Esophagus (tissue), 2 donors: Measurements from ENCODE around the gene MRGPRD. TPM values are rescaled to one million over a fixed set of nuclear protein-coding genes. Genes with fewer than 3 reads are reported as not detected.

ENCODE experiments used
- H3K27ac ChIP-seq, 2 donors: one replicate each; pipeline ENCODE4 v1.5.1; 2013; ENCODE audit warnings: low read depth in 2 of 2, mild to moderate bottlenecking in 2 of 2, inconsistent platforms in 1 of 2, low read length in 1 of 2, moderate library complexity in 1 of 2
- H3K27me3 ChIP-seq, 2 donors: one replicate each; pipeline ENCODE4 v1.6.1; 2013; ENCODE audit warnings: low read length in 2 of 2, control low read depth in 1 of 2, mild to moderate bottlenecking in 1 of 2; ENCODE audit not compliant: insufficient read depth in 2 of 2, control insufficient read depth in 1 of 2
- H3K36me3 ChIP-seq, 2 donors: one replicate each; pipeline ENCODE4 v1.6.1; 2013; ENCODE audit warnings: low read length in 1 of 2; ENCODE audit not compliant: control insufficient read depth in 2 of 2, insufficient read depth in 2 of 2
- H3K4me1 ChIP-seq, 2 donors: one replicate each; pipeline ENCODE4 v1.6.1; 2013; ENCODE audit warnings: low read length in 1 of 2; ENCODE audit not compliant: control insufficient read depth in 2 of 2, insufficient read depth in 2 of 2
- H3K4me3 ChIP-seq, 2 donors: one replicate each; pipeline ENCODE4 v1.5.1; 2013; ENCODE audit warnings: low read length in 2 of 2, mild to moderate bottlenecking in 2 of 2, low read depth in 1 of 2, moderate library complexity in 1 of 2
- H3K9me3 ChIP-seq, 2 donors: one replicate each; pipeline ENCODE4 v1.6.1; 2013; ENCODE audit warnings: mild to moderate bottlenecking in 2 of 2, low read depth in 1 of 2, low read length in 1 of 2, moderate library complexity in 1 of 2; ENCODE audit not compliant: control insufficient read depth in 2 of 2, insufficient read depth in 1 of 2
- WGBS, 2 donors: extraction: QIAGEN DNeasy Blood & Tissue Kit; methylation state at CpG; one replicate each; pipeline ENCODE4 v1.1.7; 2013; 5-methylcytosine and 5-hydroxymethylcytosine counted together
- polyA plus RNA-seq, 2 donors: library from polyadenylated mRNA; stranded (reverse); fragments of 200-250 nt; gene quantifications; one replicate each; pipeline ENCODE4 v1.2.3, GENCODE V29; 2013
- donor health status: healthy with polysubstance abuse.
- donor health status: Bipolar disorder and iron deficiency.

Gene MRGPRD
- polyA plus RNA-seq, 2 donors, result not detected

DNA sequence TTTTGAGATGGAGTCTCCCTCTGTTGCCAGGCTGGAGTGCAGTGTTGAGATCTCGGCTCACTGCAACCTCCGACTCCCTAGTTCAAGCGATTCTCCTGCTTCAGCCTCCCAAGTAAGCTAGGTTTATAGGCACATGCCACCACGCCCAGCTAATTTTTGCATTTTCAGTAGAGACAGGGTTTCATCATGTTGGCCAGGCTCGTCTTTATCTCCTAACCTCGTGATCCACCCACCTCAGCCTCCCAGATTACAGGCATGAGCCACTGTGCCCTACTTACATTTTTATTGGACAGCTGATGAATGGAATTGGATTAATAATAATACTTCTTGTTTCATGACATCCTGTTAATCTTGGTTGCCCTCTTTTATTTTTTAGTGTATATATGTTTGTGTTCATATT, 3.0 kb upstream of the MRGPRD start:
- no peaks in the 10 kb centered on the region for H3K4me1 ChIP-seq
- no peaks in the 10 kb centered on the region for H3K36me3 ChIP-seq
- H3K4me3 ChIP-seq, result no peak overlapping the region
- no peaks in the 10 kb centered on the region for H3K27me3 ChIP-seq
- H3K9me3 ChIP-seq, result no peaks in the 10 kb centered on the region
- 76% methylated on average over 6 of the region's 6 CpGs for WGBS, 2 donors
- no peak overlapping the region for H3K27ac ChIP-seq

DNA sequence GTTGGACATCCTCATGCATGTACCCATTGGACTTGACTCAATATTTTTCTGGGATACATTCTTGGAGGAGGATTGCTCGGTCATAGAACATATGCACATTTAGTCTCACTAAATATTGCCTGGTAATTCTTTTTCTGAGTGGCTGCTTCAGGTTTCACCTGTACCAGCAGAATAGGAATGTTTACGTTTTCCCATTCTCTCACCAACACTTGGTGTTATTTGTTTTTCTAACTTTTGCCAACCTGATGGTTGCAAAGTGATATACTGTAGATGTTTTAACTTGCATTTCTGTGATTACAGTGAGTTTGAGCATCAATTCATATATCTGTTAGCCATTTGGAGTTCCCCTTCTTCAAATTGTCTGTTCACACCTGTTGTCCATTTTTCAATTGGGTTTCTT, 1.3 kb upstream of the MRGPRD start:
- 92 to 93% methylated on average over 2 of the region's 2 CpGs for WGBS, 2 donors
- Histone ChIP-seq H3K4me1 (no peaks in the 10 kb centered on the region), H3K4me3 (no peak overlapping the region), H3K9me3 (no peaks in the 10 kb centered on the region), H3K27me3 (no peaks in the 10 kb centered on the region), H3K27ac (no peak overlapping the region), H3K36me3 (no peaks in the 10 kb centered on the region)

DNA sequence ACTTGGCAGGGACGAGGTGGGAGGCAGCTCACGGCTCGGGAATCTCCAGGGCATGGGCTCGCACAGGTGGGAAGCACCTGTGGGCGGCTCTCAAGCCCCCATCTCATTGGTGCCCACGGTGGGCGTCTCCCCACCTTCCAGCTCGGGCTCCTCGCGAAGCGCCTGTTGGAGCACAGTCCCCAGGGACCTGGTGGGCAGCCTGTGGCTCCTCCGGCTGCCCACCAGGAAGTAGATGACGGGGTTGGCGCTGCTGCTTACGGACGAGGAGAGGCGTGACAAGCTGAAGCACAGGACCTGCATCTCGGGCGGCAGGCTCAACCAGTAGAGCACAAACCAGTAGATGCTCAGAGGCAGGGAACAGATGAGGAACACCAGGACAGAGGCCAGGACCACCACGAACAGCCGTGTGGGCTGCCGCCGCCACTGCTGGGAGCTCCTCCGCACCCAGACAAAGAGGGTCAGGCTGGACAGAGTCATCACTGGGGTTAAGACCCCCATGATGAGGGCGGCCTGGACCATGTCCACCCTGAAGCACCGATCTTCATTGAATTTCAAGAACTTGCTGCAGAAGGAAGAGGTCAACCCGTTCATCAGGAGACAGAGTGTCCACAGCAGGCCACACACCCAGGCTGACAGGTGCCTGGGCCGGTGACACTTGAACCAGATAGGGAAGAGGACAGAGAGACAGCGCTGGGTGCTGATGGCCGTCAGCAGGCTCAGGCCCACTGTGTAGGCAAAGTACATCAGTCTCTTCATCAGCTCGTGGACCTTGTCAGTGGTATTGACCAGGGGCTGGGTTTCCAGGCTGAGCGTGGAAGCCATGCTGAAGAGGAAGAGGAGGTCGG, 633 bp downstream of the MRGPRD start:
- Histone ChIP-seq H3K36me3 (no peaks in the 10 kb centered on the region), H3K4me3 (no peak overlapping the region), H3K4me1 (no peaks in the 10 kb centered on the region), H3K9me3 (no peaks in the 10 kb centered on the region), H3K27ac (no peak overlapping the region), H3K27me3 (no peaks in the 10 kb centered on the region)
- 82 to 83% methylated on average over 33 of the region's 33 CpGs for WGBS, 2 donors

DNA sequence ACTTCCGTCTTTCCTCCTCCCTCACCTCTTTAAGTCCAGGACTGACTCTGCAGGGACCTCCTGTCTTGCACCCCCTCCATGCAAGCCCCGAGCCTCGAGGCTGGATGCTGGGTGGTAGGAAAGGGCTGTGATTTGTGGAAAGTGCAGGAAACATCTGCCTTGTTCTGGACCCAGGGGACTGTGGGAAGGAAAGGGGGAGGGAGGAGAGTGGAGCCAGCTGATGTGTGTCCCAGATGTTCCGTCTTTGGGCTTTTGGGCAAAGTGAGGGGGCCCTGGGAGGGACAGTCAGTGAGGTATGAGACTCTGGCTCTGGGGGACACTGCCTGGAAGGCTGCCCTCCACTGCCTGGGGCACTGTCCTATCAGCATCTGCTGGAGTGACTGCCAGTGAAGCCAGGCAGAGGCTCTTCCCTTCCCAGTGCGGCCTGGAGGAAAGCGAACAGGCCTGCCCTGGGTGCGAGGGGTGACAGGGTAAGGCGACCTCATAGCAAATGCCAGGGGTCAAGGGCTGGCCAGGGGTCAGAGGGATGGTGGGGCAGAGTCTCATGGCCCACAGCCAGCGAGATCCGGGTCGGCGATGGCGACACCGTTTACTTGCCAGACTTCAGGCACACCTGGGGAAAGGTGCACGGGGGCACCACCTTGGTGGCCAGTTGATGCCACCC, 1.7 kb downstream of the MRGPRD start:
- Histone ChIP-seq H3K36me3 (no peaks in the 10 kb centered on the region), H3K4me3 (no peak overlapping the region), H3K27me3 (no peaks in the 10 kb centered on the region), H3K4me1 (no peaks in the 10 kb centered on the region), H3K27ac (no peak overlapping the region), H3K9me3 (no peaks in the 10 kb centered on the region)
- WGBS, 2 donors, result 61 to 67% methylated on average over 15 of the region's 15 CpGs

DNA sequence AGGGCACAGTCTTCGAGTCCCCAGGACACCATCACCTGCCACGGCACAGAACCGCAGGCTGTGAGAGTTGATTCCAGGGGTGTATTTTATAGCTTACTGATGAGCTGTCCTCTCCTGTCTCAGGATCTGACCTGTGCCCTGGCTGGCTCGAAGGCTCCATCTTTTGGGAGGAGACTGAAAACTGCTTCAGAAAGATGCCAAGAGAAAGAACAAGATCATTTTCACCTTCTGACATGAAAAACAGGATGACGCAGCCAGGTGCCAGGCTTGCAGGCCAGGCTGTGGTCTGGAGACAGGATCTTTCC, 2.2 kb downstream of the MRGPRD start:
- no peaks in the 10 kb centered on the region for H3K4me1 ChIP-seq
- no peaks in the 10 kb centered on the region for H3K27me3 ChIP-seq
- no peaks in the 10 kb centered on the region for H3K36me3 ChIP-seq
- no peak overlapping the region for H3K27ac ChIP-seq
- 71 to 77% methylated on average over 5 of the region's 5 CpGs for WGBS, 2 donors
- no peak overlapping the region for H3K4me3 ChIP-seq
- H3K9me3 ChIP-seq, result no peaks in the 10 kb centered on the region

DNA sequence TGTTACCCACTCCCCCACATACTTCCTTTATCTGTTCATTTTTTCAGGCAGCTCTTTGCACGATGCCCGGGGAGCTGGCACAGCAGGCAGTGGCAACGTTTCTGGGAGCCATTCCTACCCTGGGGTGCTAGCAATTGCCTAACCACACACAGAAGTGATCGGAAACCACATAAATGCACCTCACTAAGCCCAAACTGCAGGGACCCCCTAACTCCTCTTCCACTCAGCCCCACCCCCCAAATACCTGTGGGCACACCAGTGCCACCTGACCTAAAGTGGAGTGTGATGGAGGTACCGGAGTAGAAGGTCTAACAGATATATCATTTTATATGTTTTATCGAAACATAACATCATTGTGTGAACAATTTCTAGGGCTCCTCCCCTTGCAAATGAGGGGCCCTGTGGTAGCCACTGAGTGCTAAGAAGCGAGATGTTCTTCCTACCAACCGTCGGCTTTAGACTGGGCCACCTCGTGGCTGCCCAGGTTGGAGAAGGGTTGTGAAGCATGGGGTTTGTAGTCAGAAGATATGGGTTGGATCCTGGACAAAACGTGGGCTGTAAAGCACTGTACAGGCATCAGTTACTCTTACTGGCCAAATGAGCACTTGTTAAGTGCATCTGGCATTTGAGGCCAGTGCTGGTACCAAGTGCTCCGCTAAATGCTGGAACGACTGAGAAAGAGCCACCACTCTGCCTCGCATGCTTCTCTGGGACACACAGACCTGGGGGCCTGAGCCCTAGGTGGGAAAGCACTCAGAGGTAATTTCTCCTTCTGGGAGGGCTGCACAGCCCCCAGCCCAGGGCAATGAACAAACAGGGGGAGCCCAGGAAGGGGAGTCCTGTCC, 2.8 kb downstream of the MRGPRD start:
- Histone ChIP-seq H3K4me1 (no peaks in the 10 kb centered on the region), H3K36me3 (no peaks in the 10 kb centered on the region), H3K9me3 (no peaks in the 10 kb centered on the region), H3K4me3 (no peak overlapping the region), H3K27ac (no peak overlapping the region), H3K27me3 (no peaks in the 10 kb centered on the region)
- 72 to 74% methylated on average over 14 of the region's 14 CpGs for WGBS, 2 donors

DNA sequence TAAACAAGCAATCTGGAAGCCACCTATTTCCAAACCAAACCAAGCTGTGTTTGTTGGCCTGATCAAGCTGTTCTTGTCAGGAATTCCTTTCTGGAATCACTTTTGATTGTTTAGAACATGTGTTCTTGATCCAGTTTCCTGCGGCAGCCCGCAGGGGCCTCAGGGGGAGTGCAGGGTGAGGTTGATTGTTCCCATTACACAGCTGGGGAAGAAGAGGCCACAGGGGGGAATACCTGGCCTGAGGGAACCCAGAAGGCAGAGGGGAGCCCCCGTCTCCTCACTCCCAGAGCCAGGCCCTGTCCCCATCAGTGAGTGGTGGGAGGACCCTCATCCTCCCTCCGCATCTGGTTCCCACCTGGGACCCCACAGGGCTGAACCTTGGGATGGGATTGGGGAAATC, 4.2 kb downstream of the MRGPRD start:
- 59 to 74% methylated on average over 4 of the region's 4 CpGs for WGBS, 2 donors
- Histone ChIP-seq H3K27me3 (no peaks in the 10 kb centered on the region), H3K9me3 (no peaks in the 10 kb centered on the region), H3K4me1 (no peaks in the 10 kb centered on the region), H3K4me3 (no peak overlapping the region), H3K36me3 (no peaks in the 10 kb centered on the region), H3K27ac (no peak overlapping the region)

DNA sequence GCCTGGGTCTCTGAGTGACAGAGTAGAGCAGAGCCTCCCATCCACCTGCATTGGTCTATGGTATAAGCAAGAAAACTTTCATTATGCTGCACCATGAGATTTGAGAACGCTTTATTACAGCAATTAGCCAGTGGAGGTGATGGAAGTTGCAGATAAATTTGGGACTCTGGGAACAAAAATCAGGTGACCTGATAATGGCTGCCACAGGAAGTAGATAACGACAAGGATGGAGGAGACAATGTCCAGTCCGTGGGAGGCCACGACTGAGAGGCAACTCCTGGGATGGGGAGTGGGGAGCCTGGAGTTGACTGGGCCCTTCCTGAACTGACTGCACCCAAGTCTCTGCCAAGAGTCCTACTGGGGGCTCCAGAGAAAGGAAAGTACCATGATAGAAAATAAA, 4.7 kb downstream of the MRGPRD start:
- Histone ChIP-seq H3K27ac (no peak overlapping the region), H3K4me3 (no peak overlapping the region)
- WGBS, 2 donors, result 62 to 74% methylated on average over 4 of the region's 4 CpGs

DNA sequence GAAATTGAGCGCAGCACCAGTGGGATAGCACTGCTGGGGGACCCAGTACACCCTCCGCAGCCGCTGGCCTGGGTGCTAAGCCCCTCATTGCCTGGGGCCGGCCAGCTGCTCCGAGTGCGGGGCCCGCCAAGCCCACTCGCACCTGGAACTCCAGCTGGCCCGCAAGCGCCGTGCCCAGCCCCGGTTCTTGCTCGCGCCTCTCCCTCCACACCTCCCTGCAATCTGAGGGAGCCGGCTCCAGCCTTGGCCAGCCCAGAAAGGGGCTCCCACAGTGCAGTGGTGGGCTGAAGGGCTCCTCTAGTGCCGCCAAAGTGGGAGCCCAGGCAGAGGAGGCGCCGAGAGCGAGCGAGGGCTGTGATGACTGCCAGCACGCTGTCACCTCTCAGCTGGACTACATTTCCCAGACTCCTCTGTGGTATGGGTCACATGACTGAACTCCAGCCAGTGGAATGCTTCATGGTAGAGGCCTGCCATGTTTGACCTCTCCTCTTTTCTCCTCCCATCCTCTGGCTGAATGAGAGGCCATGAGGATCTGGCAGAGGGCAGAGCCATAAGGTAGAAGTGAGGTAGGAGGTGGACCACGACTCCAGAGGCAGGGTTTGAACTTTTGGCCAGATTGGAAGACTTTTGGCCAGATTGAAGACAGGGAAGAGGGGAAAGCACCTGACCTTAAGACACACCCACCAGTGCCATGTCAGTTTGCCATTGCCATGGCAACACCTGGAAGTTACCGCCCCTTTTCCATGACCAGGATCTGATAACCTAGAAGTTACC, 6.2 kb downstream of the MRGPRD start:
- Histone ChIP-seq H3K9me3 (no peaks in the 10 kb centered on the region), H3K27ac (no peak overlapping the region), H3K4me1 (no peaks in the 10 kb centered on the region), H3K4me3 (no peak overlapping the region), H3K36me3 (no peaks in the 10 kb centered on the region), H3K27me3 (no peaks in the 10 kb centered on the region)
- 91 to 92% methylated on average over 21 to 23 of the region's 23 CpGs for WGBS, 2 donors

More for the DNA sequence above, 4.7 kb downstream of the MRGPRD start:
- no peaks in the 10 kb centered on the region for H3K27me3 ChIP-seq
- H3K4me1 ChIP-seq, result no peaks in the 10 kb centered on the region
- H3K9me3 ChIP-seq, result no peaks in the 10 kb centered on the region
- no peaks in the 10 kb centered on the region for H3K36me3 ChIP-seq
